K562 (cell line): ENCODE results near the gene CEMIP. TPM values are rescaled to one million over a fixed set of nuclear protein-coding genes. Genes with fewer than 3 reads are reported as not detected.

Source experiments
- ARID3A ChIP-seq: IDR thresholded peaks from 2 replicates; pipeline ENCODE4 v1.6.1; 2012; ENCODE audit warnings: low read depth, low read length, improper control_type of control experiment, borderline replicate concordance
- BCL6 ChIP-seq: fragments of 250-450 bp; sonication (Bioruptor Pico); IDR thresholded peaks from 2 replicates; pipeline ENCODE4 v1.4.0; 2020
- CBFA2T3 ChIP-seq: fragments of 450-650 bp; IDR thresholded peaks from 2 replicates; pipeline ENCODE4 v1.6.1; 2017
- CREB5 ChIP-seq: fragments of 250-450 bp; sonication (Bioruptor Pico); IDR thresholded peaks from 2 replicates; pipeline ENCODE4 v1.5.0; 2020; ENCODE audit warnings: mild to moderate bottlenecking
- KDM1A ChIP-seq, 2 experiments: fragments of 450-650 bp; IDR thresholded peaks; 2 replicates each; pipeline ENCODE4 v1.6.1; 2016; ENCODE audit warnings: mild to moderate bottlenecking in 2 of 2
- MCM2 ChIP-seq: fragments of 450-650 bp; IDR thresholded peaks from 2 replicates; pipeline ENCODE4 v1.6.1; 2017; ENCODE audit warnings: low read depth, mild to moderate bottlenecking
- TBP ChIP-seq: optimal IDR thresholded peaks from 2 replicates; pipeline ENCODE3; 2011; ENCODE audit warnings: low read depth, low read length, improper control_type of control experiment
- YY1 ChIP-seq, 3 experiments: IDR thresholded peaks; 2 replicates each; pipeline ENCODE4 v1.6.1; 2011; ENCODE audit warnings: low read length in 2 of 3, mild to moderate bottlenecking in 2 of 3, moderate library complexity in 2 of 3, borderline replicate concordance in 1 of 3, control low read depth in 1 of 3, low read depth in 1 of 3; ENCODE audit not compliant: insufficient read depth in 3 of 3, insufficient replicate concordance in 2 of 3, control insufficient read depth in 1 of 3, insufficient read length in 1 of 3; ENCODE audit errors: extremely low read depth in 1 of 3
- polyA plus RNA-seq, 8 experiments: library from polyadenylated mRNA; depleted of rRNA in 4 of 8; stranded (reverse) in 5 of 8; unstranded in 3 of 8; fragments of >200 nt; fragmentation: Nextera tagmentation in 2 of 8; fragmentation: Illumina TruSeq in 1 of 8; extraction: Ambion mirVana in 2 of 8; extraction: Trizol in 1 of 8; gene quantifications; 2 replicates each; pipeline versions ENCODE4 v1.2.1 to v1.2.3, GENCODE V29; 2011 to 2014; ENCODE audit warnings: inconsistent platforms in 1 of 8, missing spikeins in 1 of 8
- total RNA-seq, 7 experiments: library from RNA; depleted of rRNA in 6 of 7; stranded (reverse); fragments of >200 nt in 6 of 7; fragmentation: Illumina TruSeq in 2 of 7; extraction: Trizol in 2 of 7; gene quantifications; 2 replicates each; pipeline versions ENCODE4 v1.2.1 to v1.2.3, GENCODE V29; 2011 to 2021; ENCODE audit warnings: low replicate concordance in 1 of 7

CEMIP gene
- total and polyA plus RNA-seq, 9 of the 15 experiments (the other 6 are each of a cell fraction or from before 2014, with no cell fraction given), result 0.33 TPM; not detected in 8

GRCh38 chr15:80934761-80935221 lies 155.6 kb downstream of the CEMIP start (continued):
- no peak for TF ChIP-seq YY1 (IDR thresholded peaks at IDR 0.05; ENCODE audit: borderline replicate concordance in 1 of 3, control insufficient read depth in 1 of 3, extremely low read depth in 1 of 3, insufficient read depth in 3 of 3, insufficient read length in 1 of 3, insufficient replicate concordance in 2 of 3, low read depth in 1 of 3, low read length in 2 of 3)
- no peak for TF ChIP-seq MCM2
- no peak for TF ChIP-seq TBP
- TF ChIP-seq KDM1A (IDR thresholded peaks at IDR 0.05), result no peak
- TF ChIP-seq BCL6 (CRISPR knock-in tag), result no peak
- no peak for TF ChIP-seq CBFA2T3
- no peak for TF ChIP-seq CREB5
- TF ChIP-seq ARID3A, result no peak
